ENCODE results near the gene USP32. TPM values are rescaled to one million over a fixed set of nuclear protein-coding genes. Genes with fewer than 3 reads are reported as not detected.
"Not testable (repeated sequence)": the region's sequence is repeated elsewhere in the genome, so short reads cannot be mapped to it uniquely, and the experiment has no call there.

USP32 gene
- polyA plus RNA-seq, 3 donors = 39.8 to 48.1 (median 45.7) TPM

GRCh38 chr17:60383379-60383778, 8.6 kb downstream of the USP32 start:
- no peak for DNase-seq

DNA sequence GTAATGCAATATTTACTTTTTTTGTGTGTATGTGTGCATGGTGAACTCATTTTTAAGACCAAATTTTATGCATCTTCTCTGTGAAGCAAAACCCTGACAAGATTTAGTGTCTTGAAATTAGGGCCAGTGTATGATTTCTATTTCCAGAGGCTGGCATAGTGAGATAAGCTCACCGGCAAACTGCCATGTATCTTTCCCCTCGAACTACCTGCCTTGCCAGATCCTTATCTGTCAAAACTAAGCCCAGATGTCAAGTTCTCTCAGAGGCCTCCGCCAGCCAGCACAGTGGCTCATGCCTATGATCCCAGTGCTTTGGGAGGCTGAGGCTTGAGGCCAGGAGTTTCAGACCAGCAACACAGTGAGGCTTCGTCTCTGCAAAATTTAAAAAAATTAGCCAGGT, 10.0 kb downstream of the USP32 start:
- no peak for DNase-seq

GRCh38 chr17:60379461-60379860, 12.5 kb downstream of the USP32 start:
- DNase-seq = not testable (repeated sequence)

- DNase-seq = not testable (repeated sequence)
Measured at GRCh38 chr17:60378187-60378586, 13.7 kb downstream of the USP32 start.

DNA sequence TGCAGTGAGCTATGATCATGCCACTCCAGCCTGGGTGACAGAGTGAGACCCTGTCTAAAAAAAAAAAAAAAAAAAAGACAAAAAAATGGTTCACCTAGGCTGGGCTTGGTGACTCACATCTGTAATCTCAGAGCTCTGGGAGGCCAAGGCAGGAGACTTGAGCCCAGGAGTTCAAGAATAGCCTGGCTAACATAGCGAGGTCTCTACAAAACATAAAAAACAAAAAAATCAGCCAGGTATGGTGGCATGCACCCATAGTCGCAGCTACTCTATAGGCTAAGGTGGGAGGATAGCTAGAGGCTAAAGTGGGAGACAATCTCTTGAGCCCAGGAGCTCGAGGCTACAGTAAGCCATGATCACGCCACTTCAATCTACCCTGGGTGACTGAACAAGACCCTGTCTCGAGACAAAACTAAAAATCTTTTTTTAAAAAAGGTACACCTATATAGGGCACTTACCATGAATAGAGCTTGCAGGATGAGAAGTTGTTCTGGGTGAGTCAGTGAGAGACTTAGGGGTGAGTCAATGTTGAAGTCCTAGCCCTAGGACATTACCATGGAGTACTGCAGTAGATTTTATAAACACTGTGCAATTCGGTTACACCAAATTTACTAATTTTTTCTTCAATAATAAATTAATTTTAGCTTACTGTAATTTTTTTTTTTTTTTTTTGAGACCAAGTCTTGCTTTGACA, 19.0 kb downstream of the USP32 start:
- DNase-seq = no peak

GRCh38 chr17:60371818-60372510, 20.0 kb downstream of the USP32 start:
- no peak for DNase-seq

DNA sequence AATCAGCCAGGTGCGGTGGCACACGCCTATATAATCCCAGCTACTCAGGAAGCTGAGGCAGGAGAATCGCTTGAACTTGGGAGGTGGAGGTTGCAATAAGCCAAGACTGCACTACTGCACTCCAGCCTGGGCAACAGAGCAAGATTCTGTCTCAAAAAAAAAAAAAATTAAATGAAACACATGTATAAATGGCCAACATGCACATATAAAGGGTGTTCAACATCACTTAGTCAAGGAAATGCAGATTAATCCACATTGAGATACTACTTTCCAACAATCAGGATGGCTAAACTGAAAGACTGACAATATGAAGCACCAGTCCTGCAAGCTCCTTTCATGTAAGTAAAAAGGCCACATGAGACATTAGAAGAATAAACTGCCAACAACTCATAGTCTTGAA, 20.5 kb downstream of the USP32 start:
- no peak for DNase-seq

GRCh38 chr17:60369727-60370126, 22.2 kb downstream of the USP32 start:
- no peak for DNase-seq

DNA sequence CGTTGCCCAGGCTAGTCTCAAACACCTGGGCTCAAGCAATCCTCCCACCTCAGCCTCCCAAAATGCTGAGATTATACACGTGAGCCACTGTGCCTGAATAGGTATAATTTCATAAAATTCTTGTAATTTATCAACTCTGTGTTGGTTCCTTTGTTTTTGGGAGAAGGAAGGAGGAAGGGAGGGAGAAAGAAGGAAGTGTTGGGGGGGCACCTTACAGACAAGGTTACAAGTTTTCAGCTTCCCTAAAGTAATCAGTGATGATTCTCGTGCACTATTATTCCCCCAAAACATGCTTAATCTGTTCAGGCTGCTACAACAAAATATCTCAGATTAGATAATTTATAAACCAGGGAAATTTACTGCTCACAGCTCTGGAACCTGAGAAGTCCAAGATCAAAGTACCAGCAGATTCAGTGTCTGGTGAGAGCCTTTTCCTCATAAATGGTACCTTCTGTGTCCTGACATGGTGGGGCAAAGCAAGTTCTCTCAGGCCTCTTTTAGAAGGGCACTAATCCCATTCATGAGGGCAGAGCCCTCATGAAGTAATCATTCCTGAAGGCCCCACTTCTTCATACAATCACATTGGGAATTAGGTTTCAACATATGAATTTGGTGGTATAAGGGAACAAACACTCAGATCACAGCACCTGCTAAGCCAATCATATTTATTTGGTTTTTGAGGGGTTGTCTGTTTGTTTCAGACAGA, 28.1 kb downstream of the USP32 start:
- no peak for DNase-seq

DNA sequence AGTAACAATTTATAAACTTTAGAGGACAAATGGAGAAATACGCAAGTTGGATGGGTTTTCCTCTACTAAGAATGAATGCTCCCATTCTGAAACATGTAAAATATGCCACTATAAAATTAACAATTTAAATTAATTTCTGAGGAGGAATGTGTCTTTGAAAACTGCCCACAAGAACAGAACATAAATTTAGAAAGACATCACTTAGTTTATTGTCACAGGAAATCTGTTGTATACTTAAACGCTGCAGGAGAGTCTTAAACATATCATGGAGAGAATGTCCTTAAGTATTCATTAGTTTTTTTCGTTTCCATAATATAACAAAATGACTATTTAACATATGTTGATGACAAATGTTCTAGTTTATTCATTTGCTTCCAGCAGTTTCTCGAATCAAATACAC, 29.6 kb downstream of the USP32 start:
- DNase-seq = no peak

DNA sequence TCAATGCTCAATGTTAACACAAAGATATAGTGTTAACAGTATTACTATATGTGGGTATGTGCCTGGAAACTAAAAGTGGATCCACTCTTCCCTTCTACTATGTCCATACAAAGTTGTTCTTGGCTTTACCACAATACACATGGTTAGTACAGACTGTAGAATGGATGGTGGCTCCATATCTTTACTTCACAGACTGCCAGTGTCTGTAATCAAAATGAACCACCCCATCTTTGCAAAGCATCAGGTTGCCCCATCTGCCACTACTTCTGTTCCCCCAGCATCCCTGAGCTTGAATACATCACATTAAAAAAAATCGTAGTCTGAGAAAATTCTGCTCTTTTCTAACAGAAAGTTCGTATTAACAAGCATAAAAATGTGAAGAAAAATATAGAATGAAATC, 30.0 kb downstream of the USP32 start:
- no peak for DNase-seq

DNA sequence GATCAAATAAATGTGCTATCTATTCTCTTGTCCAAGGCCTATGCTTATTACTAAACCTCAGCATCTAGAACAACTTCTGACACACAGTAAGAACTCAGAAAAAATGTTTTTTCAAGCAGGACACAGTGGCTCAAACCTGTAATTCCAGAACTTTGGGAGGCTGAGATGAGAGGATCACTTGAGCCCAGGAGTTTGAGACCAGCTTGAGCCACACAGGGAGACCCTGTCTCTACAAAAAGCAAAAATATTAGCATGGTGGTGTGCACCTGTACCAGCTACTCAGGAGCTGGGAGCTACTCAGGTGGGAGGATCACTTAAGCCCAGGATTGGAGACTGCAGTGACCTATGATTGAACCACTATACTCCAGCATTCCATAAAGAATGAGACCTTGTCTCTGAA, 32.5 kb downstream of the USP32 start:
- no peak for DNase-seq

GRCh38 chr17:60358606-60359225, 33.2 kb downstream of the USP32 start:
- DNase-seq = no peak

DNA sequence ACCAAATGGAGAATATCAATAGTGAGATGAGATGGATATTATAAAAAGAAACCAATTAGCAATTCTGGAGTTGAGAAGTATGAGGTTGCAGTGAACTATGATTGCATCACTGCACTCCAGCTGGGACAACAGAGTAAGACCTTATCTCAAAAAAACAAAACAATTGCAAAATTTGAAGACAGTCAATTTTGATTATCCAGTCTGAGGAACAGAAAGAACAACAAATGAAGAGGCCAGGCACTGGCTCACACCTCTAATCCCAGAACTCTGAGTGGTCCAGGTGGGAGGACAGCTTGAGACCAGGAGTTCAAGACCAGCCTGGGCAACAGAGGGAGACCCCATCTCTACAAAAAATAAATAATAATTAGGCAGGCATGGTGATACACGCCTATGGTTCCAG, 35.0 kb downstream of the USP32 start:
- no peak for DNase-seq

DNA sequence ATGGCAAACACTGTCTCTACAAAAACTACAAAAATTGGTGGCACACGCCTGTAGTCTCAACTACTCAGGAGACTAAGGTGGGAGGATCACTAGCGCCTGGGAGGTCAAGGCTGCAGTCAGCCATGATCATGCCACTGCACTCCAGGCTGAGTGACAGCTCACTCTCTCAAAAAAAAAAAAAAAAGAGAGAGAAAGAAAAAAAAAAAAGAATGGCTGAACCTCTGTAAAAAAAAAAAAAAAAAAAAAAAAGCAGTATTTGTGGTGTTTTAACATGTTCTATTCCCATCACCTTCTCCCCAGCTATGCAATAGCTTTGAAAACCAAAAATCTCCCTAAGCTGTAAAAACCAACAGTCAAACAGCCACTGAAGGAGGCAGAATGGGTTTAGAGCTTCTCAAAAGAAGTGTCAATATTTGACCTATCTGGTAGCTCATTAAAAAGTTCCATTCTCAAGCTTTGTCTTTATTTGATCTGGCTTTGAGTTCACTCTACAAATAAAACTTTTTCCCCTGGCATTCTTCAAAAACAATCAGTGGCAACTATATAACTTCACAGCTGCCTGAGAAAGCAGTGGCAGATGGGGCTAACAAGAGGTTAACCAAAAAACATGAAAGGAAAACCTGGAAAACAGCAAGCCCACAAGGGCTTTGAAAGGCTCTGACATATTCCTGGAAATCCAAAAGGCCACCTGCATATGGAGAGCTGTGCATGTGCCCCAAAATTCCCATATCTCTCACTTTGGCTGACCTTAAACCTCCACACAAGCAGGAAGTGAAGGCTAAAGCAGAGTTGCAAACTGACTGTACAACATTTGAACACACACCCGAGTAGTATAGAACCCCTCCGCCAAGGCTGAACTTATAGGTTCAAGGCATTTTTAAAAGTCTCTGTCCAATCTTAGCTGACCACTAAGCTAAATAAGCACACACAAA, 36.0 kb downstream of the USP32 start:
- no peak for DNase-seq

DNA sequence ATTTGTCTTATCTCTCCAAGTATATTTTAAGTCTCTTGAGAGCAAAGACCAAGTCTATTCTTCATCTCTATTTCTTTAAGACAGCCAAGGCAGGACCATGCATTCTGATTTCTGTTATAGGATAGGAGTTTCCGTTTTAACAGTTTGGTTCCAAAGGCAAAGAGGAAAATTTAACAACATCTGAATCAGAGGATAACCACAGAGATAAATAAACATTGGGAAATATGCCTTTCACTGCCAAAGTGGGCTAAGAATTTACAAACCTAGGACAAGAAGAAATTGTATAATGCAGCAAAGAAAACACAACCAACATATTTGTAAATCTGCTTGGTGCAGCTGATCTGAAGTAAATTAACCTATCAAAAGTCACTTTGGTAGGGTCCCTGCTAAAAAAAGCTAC, 37.7 kb downstream of the USP32 start:
- no peak for DNase-seq

DNA sequence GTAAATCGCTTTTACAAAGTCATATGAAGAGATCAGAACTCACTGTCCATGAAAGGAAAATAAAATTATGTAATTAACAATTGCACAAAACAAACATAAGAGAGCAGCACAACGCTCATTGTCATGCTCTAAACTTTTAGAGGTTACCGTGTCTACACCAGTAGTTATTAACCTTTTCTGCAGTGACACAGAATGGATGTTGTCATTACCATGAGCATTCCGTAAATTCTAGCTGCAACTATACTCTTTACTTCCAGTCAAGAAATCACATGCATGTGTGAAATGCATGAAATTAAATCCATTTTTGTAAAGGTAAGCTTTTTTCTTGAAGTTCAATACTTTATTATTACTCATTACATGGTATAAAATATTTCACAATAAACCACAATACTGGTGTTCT, 38.2 kb downstream of the USP32 start:
- DNase-seq = no peak

- DNase-seq = no peak
Measured at GRCh38 chr17:60352569-60352968, 39.4 kb downstream of the USP32 start.

DNA sequence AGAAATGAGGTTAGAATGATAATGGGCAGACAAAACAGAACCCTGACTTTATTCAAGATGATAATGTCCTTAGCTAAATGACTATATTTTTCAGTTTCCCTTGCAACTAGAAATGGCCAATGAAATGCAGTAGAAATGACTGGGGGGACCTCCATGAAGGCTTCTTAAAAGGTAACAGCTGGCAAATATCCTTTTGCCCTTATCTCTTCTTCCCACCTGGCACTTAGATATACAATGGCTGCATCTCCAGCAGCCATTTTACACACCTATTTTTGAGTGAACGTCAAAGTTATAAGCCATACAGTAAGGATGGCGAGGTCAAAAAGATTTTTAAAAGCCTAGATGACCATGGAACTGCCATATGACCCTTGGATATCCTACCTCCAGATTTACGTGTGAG, 39.9 kb downstream of the USP32 start:
- no peak for DNase-seq

DNA sequence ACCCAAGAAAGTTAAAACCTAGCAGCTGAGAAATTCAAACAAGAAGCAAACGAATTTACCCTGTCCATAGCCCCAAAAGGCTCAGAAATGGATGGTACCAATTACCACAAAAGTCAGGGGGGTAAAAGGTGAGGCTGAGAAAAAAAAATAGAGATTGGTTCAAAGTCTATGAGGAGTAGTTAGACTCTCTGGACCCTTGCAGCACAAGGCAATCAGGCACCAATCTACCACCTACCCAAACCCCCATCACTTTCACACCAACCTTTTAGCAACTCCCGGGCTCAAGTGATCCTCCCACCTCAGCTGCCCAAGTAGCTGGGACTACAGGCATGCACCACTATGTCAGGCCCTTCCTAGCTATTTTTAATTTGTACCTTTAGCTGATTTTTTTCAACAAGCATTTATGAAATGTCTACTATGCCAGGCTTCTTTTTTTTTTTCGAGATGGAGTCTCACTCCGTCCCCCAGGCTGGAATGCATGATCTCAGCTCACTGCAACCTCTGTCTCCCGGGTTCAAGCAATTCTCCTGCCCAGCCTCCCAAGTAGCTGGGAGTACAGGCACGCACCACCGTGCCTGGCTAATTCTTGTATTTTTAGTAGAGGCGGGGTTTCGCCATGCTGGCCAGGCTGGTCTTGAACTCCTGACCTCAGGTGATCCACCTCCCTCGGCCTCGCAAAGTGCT, 40.8 kb downstream of the USP32 start:
- DNase-seq = no peak

- no peak for DNase-seq
Measured at GRCh38 chr17:60348616-60349015, 43.3 kb downstream of the USP32 start.

Data from renal pelvis (tissue), 4 donors.